NCI-H187 treated with DMSO at 0.1 percent for 48 hours (cell line): ENCODE data around the gene FUBP1.
A peak's percentile ranks its signal among the peaks of the same experiment; 100 is the strongest.
"Not testable (repeated sequence)": the region's sequence is repeated elsewhere in the genome, so short reads cannot be mapped to it uniquely, and the experiment has no call there.

ENCODE experiments used
- DNase-seq: peaks from one replicate; lab custom pipeline; 2025; lab: John Stamatoyannopoulos, UW

Gene FUBP1, protein sequence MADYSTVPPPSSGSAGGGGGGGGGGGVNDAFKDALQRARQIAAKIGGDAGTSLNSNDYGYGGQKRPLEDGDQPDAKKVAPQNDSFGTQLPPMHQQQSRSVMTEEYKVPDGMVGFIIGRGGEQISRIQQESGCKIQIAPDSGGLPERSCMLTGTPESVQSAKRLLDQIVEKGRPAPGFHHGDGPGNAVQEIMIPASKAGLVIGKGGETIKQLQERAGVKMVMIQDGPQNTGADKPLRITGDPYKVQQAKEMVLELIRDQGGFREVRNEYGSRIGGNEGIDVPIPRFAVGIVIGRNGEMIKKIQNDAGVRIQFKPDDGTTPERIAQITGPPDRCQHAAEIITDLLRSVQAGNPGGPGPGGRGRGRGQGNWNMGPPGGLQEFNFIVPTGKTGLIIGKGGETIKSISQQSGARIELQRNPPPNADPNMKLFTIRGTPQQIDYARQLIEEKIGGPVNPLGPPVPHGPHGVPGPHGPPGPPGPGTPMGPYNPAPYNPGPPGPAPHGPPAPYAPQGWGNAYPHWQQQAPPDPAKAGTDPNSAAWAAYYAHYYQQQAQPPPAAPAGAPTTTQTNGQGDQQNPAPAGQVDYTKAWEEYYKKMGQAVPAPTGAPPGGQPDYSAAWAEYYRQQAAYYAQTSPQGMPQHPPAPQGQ

GRCh38 chr1:77978969-77979876 lies at the start of gene FUBP1:
TSS of gene FUBP1 (minus strand) at chr1:77979072. CDS start at chr1:77979004, 68 bp downstream.
- peak; percentile 94 for DNase-seq

DNA sequence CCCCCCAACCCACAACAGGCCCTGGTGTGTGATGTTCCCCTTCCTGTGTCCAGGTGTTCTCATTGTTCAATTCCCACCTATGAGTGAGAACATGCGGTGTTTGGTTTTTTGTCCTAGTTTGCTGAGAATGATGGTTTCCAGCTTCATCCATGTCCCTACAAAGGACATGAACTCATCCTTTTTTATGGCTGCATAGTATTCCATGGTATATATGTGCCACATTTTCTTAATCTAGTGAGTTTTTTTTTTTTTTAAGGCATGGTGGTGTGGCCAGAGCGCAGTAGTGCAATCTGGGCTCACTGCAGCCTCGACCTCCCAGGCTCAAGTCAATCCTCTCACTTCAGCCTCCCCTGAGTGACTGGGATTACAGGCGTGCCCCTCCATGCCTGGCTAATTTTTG lies 42.3 kb upstream of the FUBP1 start:
- not testable (repeated sequence) for DNase-seq

DNA sequence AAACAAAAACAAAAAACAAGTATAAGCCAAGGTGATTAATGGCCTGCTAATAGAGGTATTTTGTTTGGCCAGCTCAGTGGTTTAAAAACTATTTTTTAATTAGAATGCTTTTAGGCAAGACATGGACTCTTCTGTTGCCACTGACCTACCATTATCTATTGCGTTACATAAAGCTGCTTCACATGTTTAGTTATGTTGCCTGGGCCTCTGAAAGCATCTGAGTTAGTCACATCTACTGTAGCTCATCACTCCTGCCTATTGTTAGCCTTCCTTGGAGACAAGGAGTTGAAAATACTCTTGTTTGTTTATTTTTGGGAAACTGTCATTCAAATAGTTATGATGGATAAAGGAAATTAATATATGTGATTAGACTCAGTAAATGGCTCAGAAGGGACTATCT lies 40.2 kb upstream of the FUBP1 start:
- DNase-seq, result no peak

DNA sequence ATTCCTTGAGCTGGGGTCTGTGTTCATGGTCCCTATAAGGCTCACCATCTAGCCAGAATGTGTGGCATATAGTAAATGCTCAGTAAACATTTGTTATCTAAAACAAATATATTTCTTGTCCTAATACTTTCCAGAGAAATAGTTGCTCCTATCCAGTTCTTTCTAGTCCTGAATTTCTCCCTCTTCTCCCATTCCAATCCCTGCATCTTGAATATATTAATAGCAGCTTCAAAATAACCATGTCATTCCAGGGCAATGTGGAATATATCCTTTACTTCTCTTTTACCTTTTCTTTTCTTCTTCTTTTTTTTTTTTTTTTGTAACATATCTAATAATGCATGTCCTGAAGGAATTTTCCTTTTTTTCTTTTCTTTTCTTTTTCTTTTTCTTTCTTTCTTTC lies 36.3 kb upstream of the FUBP1 start:
- DNase-seq, result no peak

DNA sequence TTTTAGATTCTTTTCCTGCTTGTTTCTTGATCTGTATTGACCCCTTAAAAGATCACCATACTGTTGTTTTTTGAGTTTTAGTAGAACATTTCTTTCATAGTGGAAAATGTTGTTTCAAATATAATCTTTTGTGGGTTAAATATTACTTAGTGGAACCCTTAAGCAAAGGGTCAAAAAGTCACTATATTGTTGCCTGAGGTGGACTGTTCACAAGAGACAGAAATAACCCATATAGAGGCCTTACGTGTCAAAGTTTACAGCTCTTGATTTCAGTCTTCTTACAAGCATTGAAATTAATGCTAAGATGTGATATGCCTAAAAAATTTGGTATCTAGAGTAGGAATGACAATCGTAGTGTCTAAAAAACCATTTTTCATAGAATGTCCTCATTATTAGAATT lies 32.2 kb upstream of the FUBP1 start:
- DNase-seq, result no peak

DNA sequence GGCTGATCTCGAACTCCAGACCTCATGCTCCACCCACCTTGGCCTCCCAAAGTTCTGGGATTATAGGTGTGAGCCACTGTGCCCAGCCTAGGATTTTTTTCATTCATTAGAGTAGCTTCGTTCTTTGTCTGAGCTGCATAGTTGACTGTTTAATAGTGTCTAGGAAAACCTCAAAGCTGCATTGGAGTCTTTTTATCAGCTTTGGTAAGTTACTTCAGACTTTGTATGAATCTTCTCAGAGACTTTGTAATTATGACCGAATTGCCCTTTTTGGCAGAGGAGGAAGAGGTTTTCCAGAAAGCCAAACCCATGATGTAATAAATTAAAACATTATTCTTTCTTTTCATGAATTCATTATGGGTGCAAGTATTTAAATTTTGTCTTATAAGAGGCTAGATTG lies 31.0 kb upstream of the FUBP1 start:
- DNase-seq, result no peak

DNA sequence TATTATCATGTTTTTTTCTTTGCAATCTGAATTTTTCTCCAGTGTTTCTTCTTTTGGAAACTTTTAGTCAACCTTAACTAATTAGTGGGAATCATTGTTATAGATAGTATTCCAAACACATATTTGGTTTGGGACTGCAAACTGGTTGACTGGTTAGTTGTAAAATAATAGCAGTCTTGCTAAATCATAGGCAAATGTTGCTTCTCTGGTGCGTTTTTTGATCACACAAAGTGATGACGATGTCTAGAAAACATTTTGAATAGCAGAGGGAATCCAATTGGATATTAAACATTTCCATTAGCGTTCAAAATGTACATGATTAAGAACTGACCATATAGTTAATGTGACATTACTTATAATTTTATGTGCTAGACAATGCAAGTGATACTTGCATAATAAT lies 30.4 kb upstream of the FUBP1 start:
- no peak for DNase-seq

DNA sequence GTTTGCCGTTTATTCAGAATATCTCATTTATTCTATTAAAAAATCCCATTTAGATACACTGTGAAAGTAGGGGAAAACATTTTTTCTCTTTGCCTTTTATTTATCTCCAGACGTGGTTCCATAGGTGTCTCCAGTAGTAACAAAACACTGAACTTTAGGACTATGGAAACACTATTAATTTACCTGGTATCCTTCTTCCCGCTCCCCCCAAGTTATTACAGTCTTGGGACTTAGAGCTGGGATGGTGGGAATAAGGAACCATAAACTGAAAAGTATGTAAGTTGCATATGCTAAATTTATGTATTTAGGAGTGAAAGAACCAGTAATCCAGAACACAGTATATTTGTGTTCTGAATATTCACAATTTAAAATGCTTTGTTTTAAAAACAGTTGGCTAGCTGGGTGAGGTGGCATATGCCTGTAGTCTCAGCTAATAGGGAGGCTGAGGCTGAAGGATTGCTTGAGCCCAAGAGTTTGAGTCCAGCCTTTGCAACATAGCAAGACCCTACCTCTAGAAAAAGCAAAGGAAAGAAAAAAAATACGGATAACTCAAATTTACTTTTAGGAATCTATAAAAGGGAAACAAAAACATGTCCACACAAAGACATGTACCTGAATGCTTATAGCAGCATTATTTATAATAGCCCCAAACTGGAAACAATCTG lies 28.9 kb upstream of the FUBP1 start:
- DNase-seq, result no peak

- no peak for DNase-seq
These were observed 27.6 kb upstream of the FUBP1 start for GRCh38 chr1:78006521-78006920.

GRCh38 chr1:78005755-78006154 lies 26.9 kb upstream of the FUBP1 start:
- DNase-seq, result no peak

DNA sequence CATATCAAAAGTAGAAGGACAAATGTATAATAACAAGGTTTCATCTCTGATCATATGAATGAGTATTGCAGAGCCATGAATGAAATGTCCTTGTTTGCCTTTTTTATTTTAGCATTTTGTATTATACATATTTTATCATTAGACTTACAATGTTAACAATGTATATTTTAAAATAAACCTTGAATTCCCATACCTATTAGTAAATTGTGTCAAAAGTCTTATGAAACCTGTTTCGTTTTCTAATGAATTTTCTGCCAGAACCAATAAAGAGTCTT lies 26.5 kb upstream of the FUBP1 start:
- DNase-seq, result no peak

DNA sequence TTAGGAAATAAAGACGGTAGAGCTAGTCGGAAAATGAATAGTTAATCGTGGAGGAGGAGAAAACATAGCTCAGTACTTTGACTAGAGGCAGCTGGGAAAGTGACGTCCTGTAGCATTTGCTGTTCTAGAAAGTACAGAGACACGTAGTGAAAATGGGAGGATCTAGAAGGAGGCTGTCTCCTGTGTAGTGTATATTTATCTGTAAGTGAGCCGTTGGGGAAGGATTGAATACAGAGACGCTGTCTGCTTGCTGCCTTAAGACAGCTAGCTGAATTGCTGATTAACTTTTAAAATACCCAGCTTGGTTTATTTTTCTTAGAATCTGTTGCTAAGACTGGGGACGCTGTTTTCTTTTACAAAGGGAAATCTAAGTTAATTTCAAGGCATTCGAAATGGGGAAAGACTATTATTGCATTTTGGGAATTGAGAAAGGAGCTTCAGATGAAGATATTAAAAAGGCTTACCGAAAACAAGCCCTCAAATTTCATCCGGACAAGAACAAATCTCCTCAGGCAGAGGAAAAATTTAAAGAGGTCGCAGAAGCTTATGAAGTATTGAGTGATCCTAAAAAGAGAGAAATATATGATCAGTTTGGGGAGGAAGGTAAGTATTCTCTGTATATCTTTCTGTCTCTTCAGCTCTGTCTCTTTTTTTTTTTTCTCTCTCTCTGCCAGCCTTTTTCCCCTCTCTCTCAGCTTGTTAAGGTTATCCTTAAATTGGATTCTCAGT lies 26.0 kb upstream of the FUBP1 start, which contains the start of gene DNAJB4:
Gene DNAJB4, plus strand, starts transcription at position 221 of the 729 bp plus-strand sequence. Its CDS starts 172 bp downstream, at position 393.
- DNase-seq, result no peak

DNA sequence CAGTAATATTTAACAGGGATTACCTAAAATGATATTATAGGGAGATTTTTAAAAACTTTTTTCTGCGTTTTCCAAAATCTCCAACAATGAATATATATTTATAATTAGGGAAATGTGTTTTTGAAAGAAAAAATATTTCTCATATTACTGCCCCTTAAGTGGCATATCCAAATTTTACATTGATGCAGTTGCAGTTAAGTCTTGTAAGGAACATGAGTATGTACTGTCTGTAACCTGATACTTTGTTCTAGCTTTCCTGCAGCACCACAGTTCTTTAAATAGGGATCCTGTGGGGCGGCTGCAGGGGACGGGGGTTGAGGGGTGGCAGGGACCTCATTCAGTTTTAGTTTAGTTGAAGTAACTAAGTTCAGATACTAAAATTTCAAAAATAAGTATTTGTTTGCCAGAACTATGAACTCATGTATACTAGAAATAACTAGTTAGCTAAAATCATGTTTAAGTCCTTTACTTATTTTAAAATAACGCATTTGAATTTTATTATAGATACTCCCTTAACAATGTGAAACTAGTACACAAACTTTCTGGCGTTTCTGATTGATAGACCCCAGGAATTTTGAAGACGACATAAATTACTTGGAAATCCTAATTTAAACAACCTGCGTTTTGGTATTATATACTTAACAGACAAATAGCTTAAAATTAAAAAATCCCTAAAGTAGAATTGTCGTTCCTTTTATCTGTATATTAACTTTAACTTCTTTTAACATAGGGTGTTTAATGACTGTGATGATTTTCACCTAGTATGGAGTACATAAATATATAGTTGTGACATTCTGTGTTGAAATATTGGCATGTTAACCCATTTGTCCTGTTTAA lies 25.2 kb upstream of the FUBP1 start:
- no peak for DNase-seq

DNA sequence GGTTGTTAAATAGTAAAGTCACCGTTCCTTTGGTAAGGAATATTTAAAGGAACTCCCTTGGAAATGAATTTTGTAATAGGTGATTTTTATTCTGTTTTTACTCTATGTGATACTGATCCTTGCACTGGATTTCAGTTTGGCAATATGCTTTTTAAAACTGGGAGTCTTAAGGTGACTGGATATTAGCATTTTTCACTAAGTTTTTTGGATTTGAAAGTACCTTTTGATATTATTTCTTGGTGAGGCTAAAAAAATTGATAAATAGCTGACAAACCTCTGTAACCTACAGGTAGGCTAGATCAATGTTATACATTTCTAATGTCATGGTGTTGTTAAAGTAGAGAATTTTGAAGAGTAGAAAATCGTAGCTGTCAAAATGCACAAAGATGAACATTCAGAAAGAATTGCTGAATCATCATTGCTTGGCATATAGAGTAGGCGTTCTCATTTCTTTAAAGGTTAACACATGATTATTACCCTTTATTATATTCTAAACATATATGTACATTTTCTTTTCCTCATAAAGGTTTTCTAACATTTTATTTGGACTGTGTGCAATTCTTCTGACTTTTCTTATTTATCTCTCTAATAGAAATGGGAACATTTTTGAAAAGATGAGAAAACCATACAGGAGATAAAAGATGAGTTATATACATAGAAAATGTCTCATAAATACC lies 24.3 kb upstream of the FUBP1 start:
- no peak for DNase-seq

GRCh38 chr1:78000536-78000935 lies 21.7 kb upstream of the FUBP1 start:
- not testable (repeated sequence) for DNase-seq

GRCh38 chr1:77996734-77997133 lies 17.9 kb upstream of the FUBP1 start:
- no peak for DNase-seq

DNA sequence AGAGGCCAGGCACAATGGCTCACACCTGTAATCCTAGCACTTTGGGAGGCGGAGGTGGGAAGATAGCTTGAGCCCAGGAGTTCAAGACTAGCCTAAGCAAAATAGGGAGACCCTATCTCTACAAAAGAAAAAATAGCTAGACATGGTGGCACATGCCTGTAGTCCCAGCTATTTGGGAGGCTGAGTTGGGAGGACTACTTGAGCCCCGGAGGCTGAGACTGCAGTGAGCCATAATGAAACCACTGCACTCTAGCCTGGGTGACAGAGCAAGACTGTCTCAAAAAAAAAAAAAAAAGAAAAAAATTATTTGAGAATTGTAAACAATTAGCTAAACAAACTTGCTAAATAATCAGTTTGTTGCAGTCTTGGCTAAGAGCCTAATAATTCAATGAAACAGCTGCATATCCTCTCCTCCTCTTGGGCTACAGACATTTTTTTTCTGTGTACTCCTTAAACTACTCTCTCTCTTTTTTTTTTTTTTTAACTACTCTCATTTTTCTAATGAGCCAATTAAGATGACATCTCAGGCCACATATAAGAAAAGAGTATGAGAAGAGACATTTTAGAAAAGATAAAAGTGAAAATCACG lies 15.3 kb upstream of the FUBP1 start:
- no peak for DNase-seq

- DNase-seq, result no peak
These were observed 12.8 kb upstream of the FUBP1 start for GRCh38 chr1:77991638-77992037.

DNA sequence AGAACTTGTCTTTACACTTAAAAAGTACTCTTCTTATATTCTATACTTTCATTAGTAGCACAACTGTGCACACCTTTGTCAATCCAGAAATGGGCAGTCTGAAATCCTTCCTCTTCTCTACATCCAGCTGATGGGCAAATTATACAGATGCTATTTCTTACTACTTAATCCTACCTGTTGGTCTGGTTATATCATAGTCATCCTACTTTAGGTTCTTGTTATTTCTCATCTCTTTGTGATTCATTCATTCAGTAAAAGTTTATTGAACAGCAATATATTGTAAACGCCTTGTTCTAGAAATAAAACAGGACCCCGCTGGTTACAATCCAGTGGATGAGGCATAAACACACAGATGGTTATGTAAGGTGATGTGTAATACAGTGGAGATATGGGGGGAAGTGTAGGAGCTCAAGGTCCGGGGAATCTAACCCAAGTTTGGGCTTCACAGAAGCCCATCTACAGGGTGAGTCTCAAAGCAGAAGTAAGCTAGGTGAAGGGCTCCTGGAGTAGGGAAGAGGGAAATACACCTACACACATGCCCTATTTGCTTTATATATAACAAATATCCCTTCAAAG lies 11.8 kb upstream of the FUBP1 start:
- no peak for DNase-seq
